ENCODE results near the gene RPL27.

The RPL27 gene

DNA sequence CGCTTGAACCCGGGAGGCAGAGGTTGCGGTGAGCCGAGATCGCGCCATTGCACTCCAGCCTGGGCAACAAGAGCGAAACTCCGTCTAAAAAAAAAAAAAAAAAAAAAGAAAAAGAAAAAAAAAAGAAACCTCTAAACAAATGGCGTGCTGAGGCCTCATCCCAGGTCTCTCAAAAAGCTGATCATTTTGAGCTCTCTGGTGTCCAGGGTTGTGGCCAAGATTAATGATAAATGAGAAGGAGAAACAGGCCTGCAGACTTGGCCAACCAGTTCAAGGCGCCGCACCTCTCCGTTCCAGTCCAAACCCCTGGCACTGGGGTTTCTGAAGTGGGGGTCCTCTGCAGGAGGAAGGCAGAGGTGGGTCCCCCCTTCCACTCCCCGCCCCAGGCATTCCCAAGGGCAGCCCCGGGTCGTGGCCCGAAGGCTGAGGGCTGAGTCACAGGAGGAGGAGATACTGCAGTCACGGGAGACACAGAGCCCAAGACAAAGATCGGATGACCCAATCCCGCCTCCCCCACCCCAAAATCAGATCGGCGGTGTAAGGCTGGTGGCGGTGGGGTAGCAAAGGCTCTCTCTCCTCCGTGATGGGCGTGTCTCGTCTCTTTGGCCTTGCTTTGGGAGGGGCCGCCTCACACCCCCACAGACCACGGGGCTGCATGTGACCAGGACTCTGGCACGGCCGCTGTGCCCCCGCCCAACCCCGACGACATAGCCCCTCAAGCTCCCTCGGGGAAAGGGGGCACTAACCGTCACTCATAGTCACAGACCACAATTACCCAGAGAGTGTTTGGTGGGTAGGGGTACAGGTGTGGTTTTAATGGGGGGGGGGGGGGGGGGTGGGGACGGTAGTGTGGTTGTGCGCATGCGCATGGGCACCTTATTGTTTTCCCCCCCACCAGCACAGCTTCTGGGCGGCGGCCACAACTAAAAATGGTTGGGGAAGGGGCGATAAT is 22.8 kb downstream of the RPL27 start:
- DNase-seq (ENCODE audit: low read depth): no peak

DNA sequence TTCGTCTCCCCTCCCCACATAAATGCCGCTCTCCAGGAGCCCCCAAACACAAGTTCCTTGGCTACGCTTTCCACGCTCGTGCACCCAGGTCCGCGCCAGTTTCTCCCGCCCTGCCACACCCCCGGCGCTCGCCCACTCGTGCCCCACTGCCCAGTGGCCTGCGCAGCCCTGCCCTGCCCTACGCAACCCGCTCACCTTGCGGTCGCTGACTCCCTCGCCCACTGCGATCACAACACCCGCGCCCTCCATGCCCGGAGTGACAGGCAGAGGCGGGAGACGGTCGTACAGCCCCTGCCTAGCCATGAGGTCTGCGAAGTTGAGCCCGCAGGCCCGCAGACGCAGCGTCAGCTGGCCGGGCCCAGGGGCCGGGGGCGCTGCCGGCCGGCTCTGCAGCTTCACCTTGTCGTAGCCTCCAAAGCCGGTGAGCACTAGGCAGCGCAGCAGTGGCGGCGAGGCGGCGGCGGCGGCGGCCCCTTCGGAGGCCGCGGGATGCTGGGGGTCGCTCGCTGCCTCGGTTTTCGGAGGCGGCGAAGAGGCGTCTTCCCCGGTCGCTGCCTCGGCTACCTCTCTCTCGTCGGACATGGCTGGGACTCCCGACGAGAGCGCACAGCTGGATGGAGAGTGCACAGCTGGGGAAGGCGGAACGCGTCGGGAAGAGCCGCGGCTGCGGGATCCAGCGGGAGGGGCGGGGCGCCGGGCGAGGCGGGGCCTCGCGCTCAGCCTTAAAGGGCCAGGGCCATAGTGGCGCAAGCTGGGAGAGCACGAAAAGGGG is 23.7 kb downstream of the RPL27 start, which contains the start of gene VAT1:
VAT1 (minus strand) TSS at position 645 of the 772 bp plus-strand sequence; CDS start at position 582, 63 bp downstream.
- no peak for DNase-seq (ENCODE audit: low read depth)

DNA sequence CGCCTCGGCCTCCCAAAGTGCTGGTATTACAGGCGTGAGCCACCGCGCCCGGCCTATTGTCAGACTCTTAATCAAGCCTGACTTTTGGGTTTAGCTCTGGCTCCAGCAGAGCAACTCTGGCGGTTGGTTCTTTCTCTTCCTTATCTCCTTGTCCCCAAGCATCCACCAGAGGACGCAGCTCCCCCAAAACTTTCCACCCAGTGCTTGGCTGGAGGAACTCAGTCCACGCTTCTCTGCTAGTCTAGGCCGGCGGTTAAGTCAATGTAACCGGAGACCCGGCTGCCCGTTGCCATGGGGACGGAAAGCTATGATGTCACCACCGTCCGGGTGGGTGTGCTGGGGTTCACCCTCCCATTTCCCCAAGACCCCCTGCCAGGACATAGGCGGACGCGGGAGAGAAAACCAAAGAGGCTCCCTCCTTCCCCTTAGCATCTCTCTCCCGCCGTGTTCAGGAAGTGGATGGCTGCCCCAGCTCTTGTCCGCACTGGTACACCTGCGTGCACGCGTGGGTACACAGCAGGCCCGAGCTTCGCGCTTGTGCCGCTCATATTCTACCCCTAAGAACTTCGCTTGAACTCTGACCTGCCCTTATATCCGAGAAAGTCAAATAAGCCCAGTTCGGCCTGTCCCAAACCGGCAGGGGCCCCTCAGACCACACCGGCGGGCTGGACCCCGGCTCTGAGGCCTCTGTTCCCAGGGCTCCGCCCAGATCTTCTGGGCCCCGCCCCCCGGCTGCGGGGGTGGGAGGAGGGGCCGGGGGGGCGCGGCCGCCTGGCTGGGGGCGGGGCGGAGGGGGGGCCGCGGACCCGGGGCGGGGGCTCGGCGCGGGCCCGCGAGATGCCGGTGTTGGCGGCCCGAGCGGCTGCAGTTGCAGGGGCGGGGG is 26.4 kb downstream of the RPL27 start, which contains the start of gene RND2:
RND2 (plus strand) TSS at position 825 of the 883 bp plus-strand sequence. CDS start 117 bp downstream, outside the sequence.
- DNase-seq (ENCODE audit: low read depth): no peak

GRCh38 chr17:43025290-43025657 is 27.1 kb downstream of the RPL27 start:
- no peak for DNase-seq (ENCODE audit: low read depth)

DNA sequence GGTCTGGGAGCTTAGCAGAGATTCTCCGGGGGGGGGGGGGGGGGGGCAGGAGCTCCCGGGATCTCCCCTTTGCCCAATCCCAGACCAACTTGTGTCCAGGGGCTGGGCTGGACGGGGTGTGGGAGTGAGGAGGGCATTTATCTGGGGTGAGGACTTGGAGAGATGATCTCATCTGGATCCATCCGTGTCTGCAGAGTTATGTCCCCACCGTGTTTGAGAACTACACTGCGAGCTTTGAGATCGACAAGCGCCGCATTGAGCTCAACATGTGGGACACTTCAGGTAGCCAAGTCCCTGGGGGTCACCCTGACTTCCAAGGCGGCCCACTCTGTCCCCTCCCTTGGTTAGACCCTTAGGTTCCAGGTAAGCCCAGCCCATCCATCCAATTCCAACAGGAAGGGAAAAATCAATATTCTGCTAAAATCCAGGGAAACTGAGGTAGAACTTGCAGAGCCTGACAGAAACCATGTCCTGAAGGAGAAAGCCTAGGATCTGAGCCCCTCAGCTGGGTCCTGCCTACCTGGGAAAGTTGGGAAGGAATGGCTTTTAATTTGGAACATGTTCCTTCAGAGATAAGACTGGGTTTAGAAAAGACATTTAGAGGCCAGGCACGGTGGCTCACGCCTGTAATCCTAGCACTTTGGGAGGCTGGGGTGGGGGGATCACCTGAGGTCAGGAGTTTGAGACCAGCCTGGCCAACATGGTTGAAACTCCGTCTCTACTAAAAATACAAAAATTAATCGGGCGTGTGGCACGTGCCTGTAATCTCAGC is 27.7 kb downstream of the RPL27 start:
- no peak for DNase-seq (ENCODE audit: low read depth)

- no peak for DNase-seq (ENCODE audit: low read depth)
These were observed 28.4 kb downstream of the RPL27 start for GRCh38 chr17:43026595-43026994.

- DNase-seq (ENCODE audit: low read depth): no peak
These were observed 29.1 kb downstream of the RPL27 start for GRCh38 chr17:43027091-43028032.

- DNase-seq (ENCODE audit: low read depth): no peak
These were observed 30.1 kb downstream of the RPL27 start for GRCh38 chr17:43028221-43028861.

DNA sequence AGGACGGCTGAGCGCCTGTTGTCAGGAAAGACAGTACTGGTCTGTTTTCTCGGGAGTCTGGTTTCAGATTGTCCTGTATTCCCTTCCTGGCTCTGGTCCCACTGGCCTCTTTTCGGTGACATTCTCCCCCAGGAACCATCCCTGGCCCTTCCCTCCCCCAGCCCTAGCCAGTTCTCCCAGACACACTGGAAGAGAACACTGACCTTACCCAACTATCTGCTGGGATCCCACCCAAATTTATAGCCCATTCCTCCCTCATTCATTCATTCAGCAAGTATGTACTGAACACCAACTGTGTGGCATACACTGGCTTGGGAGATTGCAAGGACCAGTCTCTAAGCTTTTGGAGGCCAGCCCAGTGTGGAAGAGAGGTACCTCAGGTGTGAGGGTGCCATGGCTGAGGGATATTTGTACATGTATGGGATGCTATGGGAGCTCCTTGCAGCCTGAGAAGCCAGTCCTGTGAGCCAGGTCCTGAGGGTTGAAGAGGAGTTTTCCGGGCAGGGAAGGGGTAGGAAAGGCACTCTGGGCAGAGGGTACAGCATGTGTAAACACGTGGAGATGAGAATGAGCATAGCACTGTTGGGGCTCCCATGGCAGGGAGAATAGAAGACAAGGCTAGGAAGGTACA is 32.0 kb downstream of the RPL27 start:
- DNase-seq (ENCODE audit: low read depth): no peak

DNA sequence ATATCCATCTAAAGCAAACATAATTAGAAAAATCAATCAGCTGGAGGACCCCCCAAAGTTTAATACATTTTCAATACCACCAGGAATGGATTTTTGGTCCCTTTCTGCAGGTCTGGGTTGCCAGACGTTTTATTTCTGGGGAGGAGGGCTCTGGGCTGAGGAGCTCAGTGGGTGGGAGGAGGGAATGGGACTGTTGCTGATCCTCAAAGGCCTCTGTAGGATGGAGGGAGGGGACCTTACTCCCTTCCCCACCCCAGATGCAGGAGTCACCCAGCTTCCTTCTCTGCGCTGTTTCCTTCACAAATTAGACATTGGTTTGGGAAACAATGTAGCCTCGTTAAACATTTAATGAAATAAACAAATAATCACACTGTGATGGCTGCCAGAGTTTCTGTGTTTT is 33.4 kb downstream of the RPL27 start:
- no peak for DNase-seq (ENCODE audit: low read depth)

GRCh38 chr17:43033948-43034881 is 36.0 kb downstream of the RPL27 start:
- no peak for DNase-seq (ENCODE audit: low read depth)

GRCh38 chr17:43034894-43035293 is 36.7 kb downstream of the RPL27 start:
- DNase-seq (ENCODE audit: low read depth): no peak

GRCh38 chr17:43039646-43040045 is 41.4 kb downstream of the RPL27 start:
- DNase-seq (ENCODE audit: low read depth): no peak

GRCh38 chr17:43040655-43041054 is 42.4 kb downstream of the RPL27 start:
- no peak for DNase-seq (ENCODE audit: low read depth)

DNA sequence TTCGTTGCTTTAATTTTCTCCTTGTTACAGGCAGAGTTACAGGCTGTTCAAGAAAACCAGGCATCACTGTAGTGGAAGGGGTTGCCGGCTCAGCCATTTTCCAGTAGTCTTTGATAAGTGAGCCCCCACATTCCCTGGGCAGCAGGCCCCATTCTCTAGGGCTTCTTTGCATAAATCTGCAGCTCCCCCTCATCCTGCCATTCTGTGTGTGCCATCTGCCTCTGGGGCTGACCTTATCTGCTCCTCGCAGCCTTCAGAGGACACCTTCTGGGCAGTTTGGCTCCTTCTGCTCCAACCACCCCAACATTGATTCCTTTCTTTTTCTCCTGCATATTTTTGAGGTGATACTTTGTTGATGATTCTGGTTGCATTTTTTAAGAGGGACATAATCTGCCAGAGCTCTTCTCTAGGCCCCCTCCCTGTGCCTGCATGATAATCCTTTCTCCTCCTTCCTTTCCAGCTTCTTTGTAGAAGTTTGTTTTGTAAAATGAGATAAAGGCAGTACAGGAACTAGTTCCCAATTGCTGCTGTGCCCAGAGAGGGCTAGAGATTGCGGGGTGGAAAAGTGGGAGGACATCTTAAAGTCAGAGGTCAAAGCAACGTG is 43.9 kb downstream of the RPL27 start:
- no peak for DNase-seq (ENCODE audit: low read depth)

DNA sequence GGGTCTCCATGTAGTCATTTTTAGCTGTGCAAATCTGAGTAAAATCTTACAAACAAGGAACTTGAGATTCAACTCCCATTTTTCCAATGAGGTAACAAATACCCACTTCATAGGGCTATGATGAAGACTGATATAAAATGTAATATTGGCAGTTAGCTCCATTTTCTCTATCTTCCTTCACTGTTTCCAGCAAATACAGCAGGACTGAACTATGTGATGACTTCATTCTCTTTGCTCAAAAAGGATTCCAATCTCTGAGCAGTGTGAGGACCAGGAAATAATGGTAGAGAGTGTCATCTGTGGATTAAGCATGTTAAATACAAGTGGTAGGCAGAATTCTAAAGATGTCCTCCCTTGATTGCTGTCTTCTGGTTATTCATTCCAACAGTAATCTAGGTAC is 45.1 kb downstream of the RPL27 start:
- DNase-seq (ENCODE audit: low read depth): no peak

DNA sequence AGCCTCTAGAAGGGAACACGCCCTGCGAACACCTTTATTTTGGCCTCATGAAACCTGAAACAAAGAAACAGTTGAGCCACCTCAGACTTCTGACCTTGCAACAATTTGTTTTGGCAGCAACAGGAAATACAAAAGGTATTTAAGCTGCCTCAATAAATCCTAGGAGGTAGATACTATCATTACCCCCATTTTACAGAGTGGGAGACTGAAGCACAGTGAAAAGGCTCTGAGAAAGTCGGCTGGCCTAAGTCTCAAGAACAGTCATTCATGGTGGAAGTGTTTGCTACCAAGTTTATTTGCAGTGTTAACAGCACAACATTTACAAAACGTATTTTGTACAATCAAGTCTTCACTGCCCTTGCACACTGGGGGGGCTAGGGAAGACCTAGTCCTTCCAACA is 45.8 kb downstream of the RPL27 start:
- no peak for DNase-seq (ENCODE audit: low read depth)

All from HS-27A (cell line).